Nephron progenitor cell (in vitro differentiated cells): ENCODE data around the gene MVB12B.

Source experiments
- DNase-seq: peaks from one replicate; pipeline ENCODE4 v3.0.0; 2021
- H3K27ac Mint-ChIP-seq: 2 replicates; pipeline ENCODE4 v1.8.0; 2021; ENCODE audit warnings: mild to moderate bottlenecking, moderate library complexity, mixed read lengths
- H3K27me3 Mint-ChIP-seq: 2 replicates; pipeline ENCODE4 v1.8.0; 2021; ENCODE audit warnings: mild to moderate bottlenecking, low read depth, mixed read lengths; ENCODE audit not compliant: poor library complexity
- H3K36me3 Mint-ChIP-seq: 2 replicates; pipeline ENCODE4 v1.8.0; 2021; ENCODE audit warnings: low read depth, mixed read lengths
- H3K4me1 Mint-ChIP-seq: 2 replicates; pipeline ENCODE4 v1.8.0; 2021; ENCODE audit warnings: mixed read lengths
- H3K4me3 Mint-ChIP-seq: 2 replicates; pipeline ENCODE4 v1.8.0; 2021; ENCODE audit warnings: mild to moderate bottlenecking, moderate library complexity, mixed read lengths
- H3K9me3 Mint-ChIP-seq: 2 replicates; pipeline ENCODE4 v1.8.0; 2021; ENCODE audit warnings: mild to moderate bottlenecking, moderate library complexity, mixed read lengths
- TF ChIP-seq, protein P1 (sequence below): fragments of 200-600 bp; sonication (generic); IDR thresholded peaks from 2 replicates; pipeline ENCODE4 v1.5.0; 2021; ENCODE audit warnings: antibody characterized with exemption

The MVB12B gene

DNA sequence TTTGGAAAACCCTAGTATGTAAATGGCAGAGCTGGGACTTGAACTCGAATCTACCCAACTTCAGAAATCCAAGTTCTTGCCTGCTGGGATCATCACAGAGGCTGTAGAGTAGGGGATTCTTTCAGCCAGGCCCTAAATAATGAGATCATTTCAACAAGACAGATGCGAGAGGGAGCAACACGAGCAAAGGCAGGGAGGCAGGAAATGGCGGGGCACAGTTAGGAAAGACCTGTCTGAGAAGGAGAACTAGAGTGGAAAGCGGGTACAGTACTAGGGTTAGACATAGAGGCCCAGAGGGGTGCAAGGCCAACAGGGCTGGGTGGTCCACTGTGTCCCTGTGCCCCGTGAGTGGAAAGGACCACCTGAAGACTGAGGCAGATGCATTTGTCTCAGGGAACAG lies 46.1 kb downstream of the MVB12B start:
- Mint-ChIP-seq H3K4me1 (peaks cover 53% of the 10 kb centered on the region), H3K9me3 (no peaks in the 10 kb centered on the region), H3K27me3 (peaks cover 5% of the 10 kb centered on the region), H3K27ac (peak overlapping the region; percentile 27), H3K4me3 (no peak overlapping the region), H3K36me3 (peaks cover 5% of the 10 kb centered on the region)
- DNase-seq = no peak
- TF ChIP-seq, protein P1, sequence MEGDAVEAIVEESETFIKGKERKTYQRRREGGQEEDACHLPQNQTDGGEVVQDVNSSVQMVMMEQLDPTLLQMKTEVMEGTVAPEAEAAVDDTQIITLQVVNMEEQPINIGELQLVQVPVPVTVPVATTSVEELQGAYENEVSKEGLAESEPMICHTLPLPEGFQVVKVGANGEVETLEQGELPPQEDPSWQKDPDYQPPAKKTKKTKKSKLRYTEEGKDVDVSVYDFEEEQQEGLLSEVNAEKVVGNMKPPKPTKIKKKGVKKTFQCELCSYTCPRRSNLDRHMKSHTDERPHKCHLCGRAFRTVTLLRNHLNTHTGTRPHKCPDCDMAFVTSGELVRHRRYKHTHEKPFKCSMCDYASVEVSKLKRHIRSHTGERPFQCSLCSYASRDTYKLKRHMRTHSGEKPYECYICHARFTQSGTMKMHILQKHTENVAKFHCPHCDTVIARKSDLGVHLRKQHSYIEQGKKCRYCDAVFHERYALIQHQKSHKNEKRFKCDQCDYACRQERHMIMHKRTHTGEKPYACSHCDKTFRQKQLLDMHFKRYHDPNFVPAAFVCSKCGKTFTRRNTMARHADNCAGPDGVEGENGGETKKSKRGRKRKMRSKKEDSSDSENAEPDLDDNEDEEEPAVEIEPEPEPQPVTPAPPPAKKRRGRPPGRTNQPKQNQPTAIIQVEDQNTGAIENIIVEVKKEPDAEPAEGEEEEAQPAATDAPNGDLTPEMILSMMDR = no peak

DNA sequence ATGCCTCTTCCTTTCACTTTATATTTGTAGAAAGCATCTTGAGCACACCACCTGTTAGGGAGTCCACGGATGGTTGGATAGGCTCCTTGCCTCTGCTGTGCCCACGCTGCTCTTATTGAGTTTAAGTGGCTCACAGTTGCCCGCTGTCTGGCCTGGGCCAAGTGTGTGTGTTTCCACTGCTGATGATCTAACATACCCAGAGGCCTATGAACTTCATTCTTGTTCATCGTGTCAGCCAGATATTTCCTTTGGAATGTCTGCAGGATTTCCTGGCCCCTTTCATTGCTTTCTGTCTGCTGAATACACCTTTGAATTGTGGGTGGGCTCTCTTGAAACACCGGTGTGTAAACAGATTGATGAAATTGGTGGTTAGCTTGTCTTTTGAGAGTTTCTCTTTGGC lies 46.6 kb downstream of the MVB12B start:
- Mint-ChIP-seq H3K9me3 (no peaks in the 10 kb centered on the region), H3K27me3 (peaks cover 5% of the 10 kb centered on the region), H3K36me3 (peaks cover 5% of the 10 kb centered on the region), H3K27ac (no peak overlapping the region), H3K4me1 (peaks cover 57% of the 10 kb centered on the region), H3K4me3 (no peak overlapping the region)
- TF ChIP-seq, protein P1 = no peak
- no peak for DNase-seq

DNA sequence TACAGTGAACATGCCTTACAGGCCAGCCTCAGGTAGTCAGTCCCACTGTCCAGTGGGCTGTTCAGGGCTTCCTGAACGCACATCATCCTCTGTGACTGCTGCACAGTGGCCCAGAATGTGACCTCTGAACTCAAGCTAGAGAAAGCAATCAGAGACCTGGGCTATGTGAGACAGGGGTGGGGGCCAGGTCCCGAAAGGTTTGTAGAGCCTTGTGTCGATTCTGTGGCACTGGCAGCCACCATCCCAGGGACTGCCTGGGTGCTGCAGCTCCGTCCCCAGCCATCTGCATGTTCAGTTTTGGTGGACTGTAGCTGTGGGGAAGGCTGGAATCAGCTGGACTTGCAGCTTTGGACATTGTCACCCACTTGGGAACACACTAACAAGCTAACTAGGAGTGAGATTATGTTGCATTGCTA lies 47.7 kb downstream of the MVB12B start:
- peak; percentile 29 for DNase-seq
- Mint-ChIP-seq H3K9me3 (no peaks in the 10 kb centered on the region), H3K4me3 (peak overlapping the region; percentile 18), H3K36me3 (peaks cover 5% of the 10 kb centered on the region), H3K27me3 (peaks cover 5% of the 10 kb centered on the region), H3K27ac (peak overlapping the region; percentile 41), H3K4me1 (peaks cover 68% of the 10 kb centered on the region)
- TF ChIP-seq, protein P1 = no peak

DNA sequence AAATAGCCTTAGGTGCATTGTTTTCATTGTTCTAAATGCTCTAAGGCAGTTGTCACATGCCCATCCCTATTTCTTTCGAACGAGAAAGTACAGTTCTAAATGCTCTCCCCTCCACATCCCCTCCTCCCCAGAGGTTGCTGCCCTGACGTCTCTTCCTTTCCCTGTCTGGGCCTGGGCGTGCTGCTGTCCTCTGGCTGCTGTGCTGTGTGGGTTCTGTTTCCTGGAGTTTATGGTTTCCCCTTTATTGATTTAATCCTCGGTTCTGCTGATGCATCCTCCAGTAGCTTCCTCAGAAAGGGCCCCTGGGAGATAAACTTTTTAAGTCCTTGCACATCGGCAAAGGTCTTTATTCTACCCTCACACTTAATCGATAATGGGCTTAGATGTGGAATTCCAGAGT lies 48.8 kb downstream of the MVB12B start:
- no peak for DNase-seq
- TF ChIP-seq, protein P1 = no peak
- H3K27ac Mint-ChIP-seq = peak overlapping the region; percentile 87
- H3K27me3 Mint-ChIP-seq = peaks cover 2% of the 10 kb centered on the region
- no peaks in the 10 kb centered on the region for H3K36me3 Mint-ChIP-seq
- H3K4me1 Mint-ChIP-seq = peaks cover 78% of the 10 kb centered on the region
- H3K9me3 Mint-ChIP-seq = no peaks in the 10 kb centered on the region
- peak overlapping the region; percentile 69 for H3K4me3 Mint-ChIP-seq

DNA sequence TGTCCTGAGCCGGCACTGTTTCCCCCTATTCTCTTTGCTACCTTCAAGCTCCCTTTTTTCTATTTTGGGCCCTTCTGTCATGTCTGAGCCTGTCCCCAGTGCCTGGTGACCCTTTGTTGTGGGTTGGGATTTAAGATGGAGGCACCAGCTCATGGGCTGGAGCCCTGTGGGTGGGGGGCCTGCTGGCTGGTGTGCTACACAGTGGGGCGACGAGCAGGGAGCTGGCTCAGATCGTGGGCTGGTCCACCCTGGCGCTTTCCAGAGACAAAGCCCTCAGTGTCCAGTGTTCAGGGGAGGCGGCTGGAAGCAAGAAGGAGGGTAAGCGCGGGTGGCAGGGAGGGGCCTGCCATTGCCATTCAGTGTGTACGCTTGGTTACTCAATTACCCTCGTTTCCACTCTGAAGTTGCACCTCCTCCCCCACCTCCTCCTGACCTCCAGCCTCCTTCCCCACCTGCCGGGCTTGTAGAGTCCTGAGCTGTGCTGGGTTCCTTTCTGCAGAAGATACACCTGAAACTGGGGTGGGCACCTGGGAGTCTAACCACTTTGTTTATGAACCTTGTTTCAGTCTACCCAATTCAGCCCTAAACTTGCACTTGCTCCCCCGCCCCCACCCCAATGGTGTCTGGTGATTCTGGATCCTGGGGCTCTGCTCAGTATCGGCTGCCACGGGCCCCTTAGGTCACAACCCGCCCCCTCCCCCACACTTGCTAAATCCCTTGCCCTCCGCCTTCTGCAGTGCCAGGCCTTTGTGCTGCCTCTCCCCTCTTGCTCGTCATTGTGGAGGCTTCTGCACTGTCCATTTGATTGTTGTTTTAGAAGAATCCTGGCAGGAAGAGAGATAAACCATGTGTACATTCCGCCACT lies 49.9 kb downstream of the MVB12B start:
- no peak for DNase-seq
- Mint-ChIP-seq H3K4me1 (peaks cover 90% of the 10 kb centered on the region), H3K9me3 (no peaks in the 10 kb centered on the region), H3K27ac (peak overlapping the region; percentile 87), H3K36me3 (no peaks in the 10 kb centered on the region), H3K4me3 (peak overlapping the region; percentile 54), H3K27me3 (peaks cover 2% of the 10 kb centered on the region)
- TF ChIP-seq, protein P1 = no peak

DNA sequence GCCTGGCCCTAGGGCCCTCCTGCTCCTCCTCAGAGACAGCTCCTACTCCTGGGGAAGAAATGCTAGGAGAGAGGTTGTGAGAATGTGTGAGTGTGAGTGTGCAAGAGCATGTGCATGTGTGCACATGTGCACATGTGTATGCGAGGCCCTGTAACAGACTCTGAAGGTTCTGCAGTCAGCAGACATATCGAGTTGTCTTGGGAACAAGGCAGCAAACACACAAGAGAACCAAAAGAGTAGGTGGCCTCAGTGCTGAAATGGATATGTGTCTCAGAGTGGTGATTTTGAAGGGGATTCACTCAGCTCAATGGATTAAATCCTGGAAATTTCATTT lies 50.5 kb downstream of the MVB12B start:
- H3K4me3 Mint-ChIP-seq = peak overlapping the region; percentile 37
- no peaks in the 10 kb centered on the region for H3K36me3 Mint-ChIP-seq
- H3K4me1 Mint-ChIP-seq = peaks cover 90% of the 10 kb centered on the region
- no peaks in the 10 kb centered on the region for H3K9me3 Mint-ChIP-seq
- peak overlapping the region; percentile 37 for H3K27ac Mint-ChIP-seq
- peaks cover 2% of the 10 kb centered on the region for H3K27me3 Mint-ChIP-seq
- DNase-seq = no peak
- TF ChIP-seq, protein P1 = no peak
